OCI-LY3 (cell line): ENCODE data around the gene DGCR6L.
"Not testable (repeated sequence)": the region's sequence is repeated elsewhere in the genome, so short reads cannot be mapped to it uniquely, and the experiment has no call there.

Source experiments
- H2AFZ ChIP-seq: fragments of 200-600, 300-600 bp; shearing (Covaris generic); 2 replicates; pipeline ENCODE4 v1.6.0; 2014; ENCODE audit warnings: antibody characterized with exemption, low read depth, low read length
- H3K27ac ChIP-seq: fragments of 200-600, 300-600 bp; sonication (generic); 2 replicates; pipeline ENCODE4 v1.5.1; 2014; ENCODE audit warnings: mild to moderate bottlenecking, low read length, moderate library complexity, mixed read lengths
- H3K27me3 ChIP-seq: fragments of 200-600, 300-600 bp; sonication (generic); 2 replicates; pipeline ENCODE4 v1.6.1; 2014; ENCODE audit warnings: low read depth, low read length, mixed read lengths
- H3K36me3 ChIP-seq: fragments of 200-600, 300-600 bp; sonication (generic); replicated peaks from 2 replicates; pipeline ENCODE3; 2014; ENCODE audit warnings: low read depth, low read length, mixed read lengths
- H3K4me1 ChIP-seq: fragments of 300-600, 200-600 bp; sonication (generic); 2 replicates; pipeline ENCODE4 v1.6.1; 2014; ENCODE audit warnings: low read length, mixed read lengths
- H3K4me2 ChIP-seq: fragments of 200-600, 300-600 bp; sonication (generic); 2 replicates; pipeline ENCODE4 v1.6.1; 2014; ENCODE audit warnings: low read length, mixed read lengths
- H3K4me3 ChIP-seq: fragments of 300-600, 200-600 bp; sonication (generic); 2 replicates; pipeline ENCODE4 v1.5.1; 2014; ENCODE audit warnings: antibody characterized with exemption, mild to moderate bottlenecking, low read length, moderate library complexity
- H3K79me2 ChIP-seq: fragments of 300-600, 200-600 bp; shearing (Covaris generic); 2 replicates; pipeline ENCODE4 v1.6.1; 2014; ENCODE audit warnings: mild to moderate bottlenecking, low read length, mixed read lengths
- H3K9ac ChIP-seq: fragments of 300-600, 200-600 bp; shearing (Covaris generic); 2 replicates; pipeline ENCODE4 v1.6.0; 2014; ENCODE audit warnings: mild to moderate bottlenecking, low read length, moderate library complexity
- H3K9me3 ChIP-seq: fragments of 200-600, 300-600 bp; shearing (Covaris generic); 2 replicates; pipeline ENCODE4 v1.6.1; 2014; ENCODE audit warnings: low read length, mixed read lengths; ENCODE audit not compliant: insufficient read depth
- H4K20me1 ChIP-seq: fragments of 200-600, 300-600 bp; sonication (generic); 2 replicates; pipeline ENCODE4 v1.6.1; 2016; ENCODE audit warnings: low read length, mixed read lengths; ENCODE audit not compliant: insufficient read depth
- CTCF ChIP-seq: fragments of 200-600, 300-600 bp; sonication (generic); IDR thresholded peaks from 2 replicates; pipeline ENCODE4 v1.5.1; 2014; ENCODE audit warnings: antibody characterized with exemption, low read length, low read depth
- EZH2phosphoT487 ChIP-seq: fragments of 200-600 bp; shearing (Covaris generic); IDR thresholded peaks from 2 replicates; pipeline ENCODE4 v1.6.1; 2018; ENCODE audit warnings: antibody characterized with exemption, mixed run types, low read depth

Gene DGCR6L

DNA sequence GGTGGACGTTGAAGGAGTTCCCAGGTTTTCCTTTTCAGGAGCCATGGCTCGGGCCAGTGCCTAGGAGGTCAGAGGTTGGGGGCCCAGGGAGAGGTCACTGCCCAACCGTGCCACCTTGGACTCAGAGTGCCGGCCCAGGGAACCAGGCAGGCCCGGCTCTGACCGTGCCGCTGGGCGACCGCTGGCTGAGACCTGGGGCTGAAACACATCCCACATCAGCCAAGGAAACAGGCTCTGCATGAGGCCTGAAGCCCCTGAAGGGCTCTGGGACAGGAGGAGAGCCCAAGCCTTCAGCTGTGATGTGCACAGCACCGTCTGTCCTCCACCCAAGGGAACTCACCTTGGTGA is 29.8 kb downstream of the DGCR6L start:
- no peak overlapping the region for H3K4me3 ChIP-seq
- no peaks in the 10 kb centered on the region for H4K20me1 ChIP-seq
- no peaks in the 10 kb centered on the region for H3K4me1 ChIP-seq
- H3K79me2 ChIP-seq = no peaks in the 10 kb centered on the region
- peaks cover 14% of the 10 kb centered on the region for H3K27me3 ChIP-seq
- no peak overlapping the region for H3K27ac ChIP-seq
- no peak overlapping the region for H3K9ac ChIP-seq
- H2AFZ ChIP-seq = no peak overlapping the region
- TF ChIP-seq CTCF = no peak
- no peak for TF ChIP-seq EZH2phosphoT487
- no peaks in the 10 kb centered on the region for H3K36me3 ChIP-seq
- no peaks in the 10 kb centered on the region for H3K9me3 ChIP-seq
- no peak overlapping the region for H3K4me2 ChIP-seq

DNA sequence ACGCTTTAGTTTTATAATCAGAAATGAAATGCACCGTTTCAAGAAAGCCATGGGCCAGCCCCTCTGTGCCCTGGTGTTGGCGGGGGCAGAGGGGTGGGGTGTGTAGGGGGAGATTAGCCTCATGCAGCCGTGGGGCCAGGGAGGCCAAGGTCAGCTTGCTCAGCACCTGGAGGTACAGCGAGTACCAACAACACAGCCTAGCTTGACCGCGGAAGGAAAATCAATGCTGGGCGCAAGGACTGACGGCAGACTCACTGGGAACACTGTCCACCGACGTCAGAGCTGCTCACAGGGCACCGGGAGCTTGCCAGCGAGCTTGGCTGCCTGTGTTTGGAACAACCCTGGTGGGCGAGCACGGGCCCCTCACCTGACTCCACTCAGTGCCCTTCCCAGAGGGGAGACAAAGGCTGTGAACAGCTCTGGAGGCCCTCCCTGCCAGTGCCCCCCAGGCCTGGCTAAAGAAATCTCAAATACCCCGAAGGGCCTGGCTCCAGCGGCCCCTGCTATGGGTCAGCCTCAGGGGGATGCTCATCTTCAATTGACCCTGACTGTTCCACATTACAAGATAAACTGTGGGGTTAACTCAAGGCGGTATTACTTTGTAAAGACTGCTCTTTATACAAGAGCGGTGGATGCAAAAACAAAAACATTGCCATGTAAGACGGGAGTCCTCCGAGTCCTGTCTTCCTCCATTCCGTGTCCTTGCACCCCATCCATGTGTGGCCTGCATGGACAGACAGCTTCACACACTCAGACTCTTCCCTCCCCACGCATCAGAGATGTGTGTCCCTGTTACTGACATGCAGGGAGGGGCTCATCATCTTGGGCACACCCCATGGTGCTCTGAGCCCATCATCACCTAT is 30.4 kb downstream of the DGCR6L start:
- H3K4me1 ChIP-seq, H4K20me1 ChIP-seq, H3K79me2 ChIP-seq: not testable (repeated sequence)

DNA sequence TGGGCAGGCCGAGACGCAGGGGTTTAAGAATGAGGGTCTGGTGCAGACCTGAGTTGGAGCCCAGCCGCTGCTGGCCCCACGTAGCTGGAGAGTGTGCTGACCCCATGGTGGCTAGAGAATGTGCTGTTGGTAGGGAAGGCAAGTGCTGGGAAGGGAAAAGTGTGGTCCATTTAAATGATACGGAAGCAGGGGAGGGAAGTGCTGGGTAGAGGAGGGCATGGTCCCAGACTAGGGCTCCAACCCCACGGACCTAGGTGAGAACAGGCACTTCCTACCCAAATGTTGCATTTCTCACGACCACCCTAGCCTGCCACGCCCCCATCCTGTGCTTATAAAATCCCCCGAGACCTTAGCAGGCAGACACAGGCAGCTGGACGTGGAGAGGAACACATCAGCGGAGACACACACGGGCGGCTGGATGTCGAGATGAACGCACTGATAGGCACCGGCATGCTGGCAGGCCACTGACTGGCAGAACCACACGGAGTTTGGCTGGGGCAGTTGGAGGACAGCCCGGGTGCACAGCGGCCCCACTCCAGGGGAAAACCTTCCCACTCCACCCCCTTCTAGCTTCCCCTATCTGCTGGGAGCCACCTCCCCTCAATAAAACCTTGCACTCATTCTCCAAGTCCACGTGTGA is 33.0 kb downstream of the DGCR6L start:
- H3K9ac ChIP-seq, H3K4me3 ChIP-seq, H4K20me1 ChIP-seq, H3K4me1 ChIP-seq, H3K9me3 ChIP-seq, H2AFZ ChIP-seq, H3K4me2 ChIP-seq, H3K27ac ChIP-seq, H3K36me3 ChIP-seq, H3K79me2 ChIP-seq: not testable (repeated sequence)
- peaks cover 14% of the 10 kb centered on the region for H3K27me3 ChIP-seq

More for the DNA sequence above, 30.4 kb downstream of the DGCR6L start:
- H3K9me3 ChIP-seq, H2AFZ ChIP-seq, H3K27ac ChIP-seq, H3K36me3 ChIP-seq, H3K4me2 ChIP-seq, H3K9ac ChIP-seq, H3K4me3 ChIP-seq: not testable (repeated sequence)
- H3K27me3 ChIP-seq = peaks cover 14% of the 10 kb centered on the region

GRCh38 chr22:20286312-20286660 is 33.6 kb downstream of the DGCR6L start:
- H3K9me3 ChIP-seq, H3K79me2 ChIP-seq, H2AFZ ChIP-seq, H3K4me3 ChIP-seq, H3K4me2 ChIP-seq, H3K4me1 ChIP-seq, H4K20me1 ChIP-seq, H3K36me3 ChIP-seq, H3K27ac ChIP-seq, H3K9ac ChIP-seq: not testable (repeated sequence)
- peaks cover 14% of the 10 kb centered on the region for H3K27me3 ChIP-seq

- H3K27me3 ChIP-seq = peaks cover 14% of the 10 kb centered on the region
- not testable (repeated sequence) for H3K4me1 ChIP-seq, H3K79me2 ChIP-seq, H4K20me1 ChIP-seq, H3K9me3 ChIP-seq, H3K4me3 ChIP-seq, H3K36me3 ChIP-seq, H3K27ac ChIP-seq, H3K9ac ChIP-seq, H3K4me2 ChIP-seq, H2AFZ ChIP-seq
- TF ChIP-seq CTCF = peak; percentile 67
Observed at GRCh38 chr22:20285473-20286311, 34.2 kb downstream of the DGCR6L start.
